ENCODE measurements around the gene SNRPD3. TPM values are rescaled to one million over a fixed set of nuclear protein-coding genes. Genes with fewer than 3 reads are reported as not detected.

The SNRPD3 gene
- total and polyA plus RNA-seq, 2 donors (not counting 3 experiments of a cell fraction or from before 2014, with no cell fraction given): 121 to 253 TPM

DNA sequence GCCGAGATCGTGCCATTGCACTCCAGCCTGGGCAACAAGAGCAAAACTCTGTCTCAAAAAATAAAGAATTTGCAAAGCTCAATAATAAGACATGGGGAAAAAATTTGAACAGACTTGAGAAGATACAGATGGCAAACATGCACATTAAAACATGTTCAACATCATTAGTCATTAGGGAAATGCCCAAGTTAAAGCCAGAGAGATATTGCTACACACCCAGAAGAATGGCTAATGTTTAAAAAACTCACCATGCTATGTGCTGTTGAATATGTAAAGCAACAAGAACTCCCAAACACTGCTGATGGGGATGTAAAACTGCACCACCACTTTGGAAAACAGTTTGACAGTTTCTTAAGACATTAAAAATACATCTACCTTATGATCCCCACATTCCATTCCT, 24.5 kb downstream of the SNRPD3 start:
- Histone ChIP-seq H3K27me3 (ENCODE audit: control insufficient read depth in 2 of 2, insufficient read depth in 2 of 2, low read length in 2 of 2) (no peaks in the 10 kb centered on the region), H3K4me3 (replicated peaks in 1 of 3; ENCODE audit: insufficient read depth in 1 of 3, low read depth in 1 of 3, low read length in 3 of 3) (no peak overlapping the region), H3K79me2 (ENCODE audit: control insufficient read depth, insufficient read depth, low read length) (no peaks in the 10 kb centered on the region), H3K4me2 (ENCODE audit: insufficient read depth, low read length) (no peak overlapping the region), H4K20me1 (replicated peaks; ENCODE audit: control insufficient read depth, extremely low read depth, insufficient read depth, low read length) (no peaks in the 10 kb centered on the region), H3K4me1 (ENCODE audit: control insufficient read depth, extremely low read depth, insufficient read depth, low read length) (no peaks in the 10 kb centered on the region), H3K27ac (ENCODE audit: insufficient read depth, low read depth, low read length) (no peak overlapping the region), H2AFZ (ENCODE audit: low read depth, low read length) (no peak overlapping the region), H3K9me1 (replicated peaks; ENCODE audit: control insufficient read depth, extremely low read depth, insufficient read depth, low read length) (no peaks in the 10 kb centered on the region), H3K9ac (replicated peaks; ENCODE audit: extremely low read depth, insufficient read depth, low read length) (no peak overlapping the region), H3K9me3 (replicated peaks; ENCODE audit: control insufficient read depth, insufficient read depth, low read length) (no peaks in the 10 kb centered on the region), H3K36me3 (ENCODE audit: control insufficient read depth in 2 of 2, extremely low read depth in 1 of 2, insufficient read depth in 2 of 2, low read length in 2 of 2) (peaks cover 0 to 2% of the 10 kb centered on the region in 2 experiments)
- intact Hi-C loops (cut with micrococcal nuclease) (no loop called here), dilution Hi-C loops (cut with MboI; ENCODE audit: extremely low pct_ligation_motif_present, low sequenced_read_pairs) (no loop called here)
- TF ChIP-seq MYC (IDR thresholded peaks at IDR 0.05; ENCODE audit: low read depth, low read length) (no peak), MAX (IDR thresholded peaks at IDR 0.05; ENCODE audit: insufficient read depth, insufficient read length) (no peak), JUN (IDR thresholded peaks at IDR 0.05; ENCODE audit: borderline replicate concordance, insufficient read depth, insufficient read length, low read depth) (no peak), POLR2AphosphoS5 (IDR thresholded peaks at IDR 0.05; ENCODE audit: insufficient read depth, low read depth, low read length) (no peak), EZH2 (IDR thresholded peaks at IDR 0.05; ENCODE audit: borderline replicate concordance, low read depth, low read length, severe bottlenecking) (no peak), CTCF (IDR thresholded peaks at IDR 0.05; ENCODE audit: extremely low read depth in 1 of 2, insufficient read depth in 1 of 2, low read depth in 1 of 2, low read length in 2 of 2) (no peak), FOS (IDR thresholded peaks at IDR 0.05; ENCODE audit: borderline replicate concordance, insufficient read depth, low read length) (no peak), GATA2 (IDR thresholded peaks at IDR 0.05; ENCODE audit: insufficient read depth, insufficient read length, low read depth, low read length) (no peak), POLR2A (IDR thresholded peaks at IDR 0.05; ENCODE audit: low read depth, low read length) (no peak)
- CTCF ChIA-PET: interaction anchor here (1.5 kb wide), 1 partner anchor 10 kb away, joined by 3 read pairs; no protein-coding TSS in a partner anchor
- DNase-seq (ENCODE audit: low read depth, low spot score) (no peak), FAIRE-seq (no peak)
- BruUV-seq (replicated peaks): no TSS peak
- POLR2A ChIA-PET: no interaction called here

Measured in endothelial cell of umbilical vein (primary cell).